ENCODE results near the gene DNAJC25.

GRCh38 chr9:111637421-111637950, 6.4 kb downstream of the DNAJC25 start:
- TF ChIP-seq POLR2A (IDR thresholded peaks at IDR 0.05), result no peak
- TF ChIP-seq, protein P1, sequence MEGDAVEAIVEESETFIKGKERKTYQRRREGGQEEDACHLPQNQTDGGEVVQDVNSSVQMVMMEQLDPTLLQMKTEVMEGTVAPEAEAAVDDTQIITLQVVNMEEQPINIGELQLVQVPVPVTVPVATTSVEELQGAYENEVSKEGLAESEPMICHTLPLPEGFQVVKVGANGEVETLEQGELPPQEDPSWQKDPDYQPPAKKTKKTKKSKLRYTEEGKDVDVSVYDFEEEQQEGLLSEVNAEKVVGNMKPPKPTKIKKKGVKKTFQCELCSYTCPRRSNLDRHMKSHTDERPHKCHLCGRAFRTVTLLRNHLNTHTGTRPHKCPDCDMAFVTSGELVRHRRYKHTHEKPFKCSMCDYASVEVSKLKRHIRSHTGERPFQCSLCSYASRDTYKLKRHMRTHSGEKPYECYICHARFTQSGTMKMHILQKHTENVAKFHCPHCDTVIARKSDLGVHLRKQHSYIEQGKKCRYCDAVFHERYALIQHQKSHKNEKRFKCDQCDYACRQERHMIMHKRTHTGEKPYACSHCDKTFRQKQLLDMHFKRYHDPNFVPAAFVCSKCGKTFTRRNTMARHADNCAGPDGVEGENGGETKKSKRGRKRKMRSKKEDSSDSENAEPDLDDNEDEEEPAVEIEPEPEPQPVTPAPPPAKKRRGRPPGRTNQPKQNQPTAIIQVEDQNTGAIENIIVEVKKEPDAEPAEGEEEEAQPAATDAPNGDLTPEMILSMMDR (IDR thresholded peaks at IDR 0.05), result no peak
